ENCODE data around the gene SRSF1. TPM values are rescaled to one million over a fixed set of nuclear protein-coding genes. Genes with fewer than 3 reads are reported as not detected.
"Not testable (repeated sequence)": the region's sequence is repeated elsewhere in the genome, so short reads cannot be mapped to it uniquely, and the experiment has no call there.

SRSF1 gene
- total RNA-seq, 1 donor, result 247 TPM

DNA sequence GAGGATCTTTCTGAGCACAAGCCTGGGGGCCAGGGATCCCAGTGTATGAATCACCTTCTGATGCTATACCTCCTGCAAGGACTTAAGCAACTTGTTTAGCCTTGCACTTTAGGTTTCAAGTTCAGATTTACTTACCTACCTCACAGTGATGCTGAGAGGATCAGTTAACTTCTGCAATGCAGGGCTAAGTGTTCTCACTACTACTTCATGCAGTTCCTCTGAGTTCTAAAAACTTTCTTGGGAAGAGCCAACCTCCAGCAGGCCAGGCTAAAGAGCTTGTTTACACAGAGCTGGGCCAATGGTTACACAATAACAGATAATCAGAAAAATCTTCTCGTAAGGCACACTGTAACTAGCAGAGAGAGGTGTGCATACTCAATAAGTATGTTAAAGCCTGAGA lies 32.0 kb downstream of the SRSF1 start:
- H3K79me2 ChIP-seq (ENCODE audit: insufficient read depth, low read length), result peaks cover 16% of the 10 kb centered on the region
- H2AFZ ChIP-seq (ENCODE audit: low read length), result no peak overlapping the region
- H3K4me2 ChIP-seq (ENCODE audit: insufficient read depth, low read length), result no peak overlapping the region
- H3K27ac ChIP-seq (ENCODE audit: low read depth, low read length), result no peak overlapping the region
- H3K9me3 ChIP-seq (ENCODE audit: low read depth, low read length), result no peaks in the 10 kb centered on the region
- DNase-seq (ENCODE audit: insufficient read length, low spot score, missing footprints), result peak; percentile 51
- no peaks in the 10 kb centered on the region for H4K20me1 ChIP-seq (ENCODE audit: insufficient read depth, low read length)
- H3K4me3 ChIP-seq (ENCODE audit: insufficient read depth, low read length), result no peak overlapping the region
- H3K27me3 ChIP-seq (ENCODE audit: insufficient read depth, low read length), result no peaks in the 10 kb centered on the region
- peaks cover 6% of the 10 kb centered on the region for H3K4me1 ChIP-seq (ENCODE audit: insufficient read depth, low read length)
- H3K36me3 ChIP-seq (ENCODE audit: insufficient read depth, low read length), result peaks cover 49% of the 10 kb centered on the region
- TF ChIP-seq, protein P1, sequence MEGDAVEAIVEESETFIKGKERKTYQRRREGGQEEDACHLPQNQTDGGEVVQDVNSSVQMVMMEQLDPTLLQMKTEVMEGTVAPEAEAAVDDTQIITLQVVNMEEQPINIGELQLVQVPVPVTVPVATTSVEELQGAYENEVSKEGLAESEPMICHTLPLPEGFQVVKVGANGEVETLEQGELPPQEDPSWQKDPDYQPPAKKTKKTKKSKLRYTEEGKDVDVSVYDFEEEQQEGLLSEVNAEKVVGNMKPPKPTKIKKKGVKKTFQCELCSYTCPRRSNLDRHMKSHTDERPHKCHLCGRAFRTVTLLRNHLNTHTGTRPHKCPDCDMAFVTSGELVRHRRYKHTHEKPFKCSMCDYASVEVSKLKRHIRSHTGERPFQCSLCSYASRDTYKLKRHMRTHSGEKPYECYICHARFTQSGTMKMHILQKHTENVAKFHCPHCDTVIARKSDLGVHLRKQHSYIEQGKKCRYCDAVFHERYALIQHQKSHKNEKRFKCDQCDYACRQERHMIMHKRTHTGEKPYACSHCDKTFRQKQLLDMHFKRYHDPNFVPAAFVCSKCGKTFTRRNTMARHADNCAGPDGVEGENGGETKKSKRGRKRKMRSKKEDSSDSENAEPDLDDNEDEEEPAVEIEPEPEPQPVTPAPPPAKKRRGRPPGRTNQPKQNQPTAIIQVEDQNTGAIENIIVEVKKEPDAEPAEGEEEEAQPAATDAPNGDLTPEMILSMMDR (IDR thresholded peaks at IDR 0.05; ENCODE audit: extremely low read depth, low read depth, low read length), result no peak

GRCh38 chr17:57974053-57974824 lies 32.8 kb downstream of the SRSF1 start:
- peaks cover 14% of the 10 kb centered on the region for H3K79me2 ChIP-seq (ENCODE audit: insufficient read depth, low read length)
- H3K4me1 ChIP-seq (ENCODE audit: insufficient read depth, low read length); H3K4me2 ChIP-seq (ENCODE audit: insufficient read depth, low read length); H4K20me1 ChIP-seq (ENCODE audit: insufficient read depth, low read length); H3K9me3 ChIP-seq (ENCODE audit: low read depth, low read length); H3K27me3 ChIP-seq (ENCODE audit: insufficient read depth, low read length); DNase-seq (ENCODE audit: insufficient read length, low spot score, missing footprints); H2AFZ ChIP-seq (ENCODE audit: low read length); H3K27ac ChIP-seq (ENCODE audit: low read depth, low read length); H3K4me3 ChIP-seq (ENCODE audit: insufficient read depth, low read length): not testable (repeated sequence)
- H3K36me3 ChIP-seq (ENCODE audit: insufficient read depth, low read length), result peaks cover 42% of the 10 kb centered on the region

GRCh38 chr17:57972151-57972550 lies 34.9 kb downstream of the SRSF1 start:
- Histone ChIP-seq H3K4me2 (ENCODE audit: insufficient read depth, low read length) (no peak overlapping the region), H3K79me2 (ENCODE audit: insufficient read depth, low read length) (peaks cover 6% of the 10 kb centered on the region), H3K27ac (ENCODE audit: low read depth, low read length) (no peak overlapping the region), H3K36me3 (ENCODE audit: insufficient read depth, low read length) (peaks cover 28% of the 10 kb centered on the region), H3K4me3 (ENCODE audit: insufficient read depth, low read length) (no peak overlapping the region), H3K4me1 (ENCODE audit: insufficient read depth, low read length) (peaks cover 6% of the 10 kb centered on the region), H2AFZ (ENCODE audit: low read length) (no peak overlapping the region), H3K9me3 (ENCODE audit: low read depth, low read length) (no peaks in the 10 kb centered on the region), H3K27me3 (ENCODE audit: insufficient read depth, low read length) (no peaks in the 10 kb centered on the region), H4K20me1 (ENCODE audit: insufficient read depth, low read length) (no peaks in the 10 kb centered on the region)
- TF ChIP-seq, protein P1 (IDR thresholded peaks at IDR 0.05; ENCODE audit: extremely low read depth, low read depth, low read length), result no peak
- DNase-seq (ENCODE audit: insufficient read length, low spot score, missing footprints), result no peak

DNA sequence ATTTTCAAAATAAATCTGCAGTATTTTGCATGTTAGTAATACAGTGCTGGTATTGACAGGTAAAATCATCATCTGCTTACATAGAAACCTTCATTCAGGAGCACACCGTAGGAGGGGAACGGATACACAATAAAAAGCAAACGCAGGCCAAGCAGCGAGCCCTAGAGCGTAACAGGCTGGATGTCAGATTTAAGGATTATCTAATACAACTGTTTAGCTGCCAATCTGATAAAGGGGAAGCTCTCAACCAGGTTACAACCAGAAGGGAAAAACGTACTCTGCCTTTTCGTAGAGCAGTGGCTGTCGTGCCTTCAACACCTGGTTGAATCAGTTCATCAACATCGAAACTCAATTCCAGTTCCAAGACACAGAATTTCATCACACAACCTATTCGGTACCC lies 35.5 kb downstream of the SRSF1 start:
- H3K27ac ChIP-seq (ENCODE audit: low read depth, low read length), result no peak overlapping the region
- H4K20me1 ChIP-seq (ENCODE audit: insufficient read depth, low read length), result no peaks in the 10 kb centered on the region
- peaks cover 6% of the 10 kb centered on the region for H3K79me2 ChIP-seq (ENCODE audit: insufficient read depth, low read length)
- H3K36me3 ChIP-seq (ENCODE audit: insufficient read depth, low read length), result peaks cover 23% of the 10 kb centered on the region
- no peaks in the 10 kb centered on the region for H3K9me3 ChIP-seq (ENCODE audit: low read depth, low read length)
- no peak overlapping the region for H2AFZ ChIP-seq (ENCODE audit: low read length)
- TF ChIP-seq, protein P1 (IDR thresholded peaks at IDR 0.05; ENCODE audit: extremely low read depth, low read depth, low read length), result no peak
- H3K27me3 ChIP-seq (ENCODE audit: insufficient read depth, low read length), result no peaks in the 10 kb centered on the region
- peaks cover 6% of the 10 kb centered on the region for H3K4me1 ChIP-seq (ENCODE audit: insufficient read depth, low read length)
- H3K4me3 ChIP-seq (ENCODE audit: insufficient read depth, low read length), result no peak overlapping the region
- no peak overlapping the region for H3K4me2 ChIP-seq (ENCODE audit: insufficient read depth, low read length)
- no peak for DNase-seq (ENCODE audit: insufficient read length, low spot score, missing footprints)
